ENCODE measurements around the gene PARD3.

PARD3 gene

GRCh38 chr10:34653530-34653929 lies 161.6 kb downstream of the PARD3 start:
- TF ChIP-seq CTCF (IDR thresholded peaks at IDR 0.05): no peak
- no peaks in the 10 kb centered on the region for H3K9me3 ChIP-seq (ENCODE audit: control insufficient read depth, low read length)

GRCh38 chr10:34651416-34652195 lies 163.5 kb downstream of the PARD3 start:
- no peak overlapping the region for H3K9ac ChIP-seq
- no peak overlapping the region for H3K27ac ChIP-seq
- H3K9me3 ChIP-seq (ENCODE audit: control insufficient read depth, low read length): no peaks in the 10 kb centered on the region
- H3K4me1 ChIP-seq: no peaks in the 10 kb centered on the region
- H3K4me3 ChIP-seq (ENCODE audit: low read depth, low read length): no peak overlapping the region
- H3K4me2 ChIP-seq (ENCODE audit: low read length): no peak overlapping the region
- no peak overlapping the region for H2AFZ ChIP-seq
- peaks cover 39% of the 10 kb centered on the region for H3K79me2 ChIP-seq
- no peak for TF ChIP-seq CTCF (IDR thresholded peaks at IDR 0.05)
- no peaks in the 10 kb centered on the region for H3K36me3 ChIP-seq (ENCODE audit: control insufficient read depth, insufficient read depth, low read length)
- no peaks in the 10 kb centered on the region for H3K27me3 ChIP-seq (ENCODE audit: control insufficient read depth, insufficient read depth, low read length)

More at GRCh38 chr10:34653530-34653929, 161.6 kb downstream of the PARD3 start:
- Histone ChIP-seq H3K4me1 (no peaks in the 10 kb centered on the region), H3K27me3 (ENCODE audit: control insufficient read depth, insufficient read depth, low read length) (no peaks in the 10 kb centered on the region), H3K4me2 (ENCODE audit: low read length) (no peak overlapping the region), H3K27ac (no peak overlapping the region), H3K79me2 (peaks cover 46% of the 10 kb centered on the region), H3K36me3 (ENCODE audit: control insufficient read depth, insufficient read depth, low read length) (no peaks in the 10 kb centered on the region), H3K4me3 (ENCODE audit: low read depth, low read length) (no peak overlapping the region), H3K9ac (no peak overlapping the region), H2AFZ (no peak overlapping the region)

- Histone ChIP-seq H3K9ac (no peak overlapping the region), H3K27me3 (ENCODE audit: control insufficient read depth, insufficient read depth, low read length) (no peaks in the 10 kb centered on the region), H3K4me2 (ENCODE audit: low read length) (no peak overlapping the region), H3K36me3 (ENCODE audit: control insufficient read depth, insufficient read depth, low read length) (no peaks in the 10 kb centered on the region), H3K4me3 (ENCODE audit: low read depth, low read length) (no peak overlapping the region), H3K79me2 (peaks cover 33% of the 10 kb centered on the region), H3K9me3 (ENCODE audit: control insufficient read depth, low read length) (no peaks in the 10 kb centered on the region), H3K27ac (no peak overlapping the region), H2AFZ (no peak overlapping the region), H3K4me1 (no peaks in the 10 kb centered on the region)
- no peak for TF ChIP-seq CTCF (IDR thresholded peaks at IDR 0.05)
Observed at GRCh38 chr10:34650156-34650555, 164.9 kb downstream of the PARD3 start.

- TF ChIP-seq CTCF (IDR thresholded peaks at IDR 0.05): no peak
- Histone ChIP-seq H3K4me2 (ENCODE audit: low read length) (no peak overlapping the region), H3K4me3 (ENCODE audit: low read depth, low read length) (no peak overlapping the region), H3K27ac (no peak overlapping the region), H3K79me2 (peaks cover 25% of the 10 kb centered on the region), H3K9ac (no peak overlapping the region), H3K4me1 (no peaks in the 10 kb centered on the region), H3K27me3 (ENCODE audit: control insufficient read depth, insufficient read depth, low read length) (no peaks in the 10 kb centered on the region), H3K36me3 (ENCODE audit: control insufficient read depth, insufficient read depth, low read length) (no peaks in the 10 kb centered on the region), H3K9me3 (ENCODE audit: control insufficient read depth, low read length) (no peaks in the 10 kb centered on the region), H2AFZ (no peak overlapping the region)
Observed at GRCh38 chr10:34649385-34649784, 165.7 kb downstream of the PARD3 start.

- Histone ChIP-seq H3K27me3 (ENCODE audit: control insufficient read depth, insufficient read depth, low read length) (no peaks in the 10 kb centered on the region), H3K79me2 (peaks cover 23% of the 10 kb centered on the region), H3K9ac (no peak overlapping the region), H3K4me2 (ENCODE audit: low read length) (no peak overlapping the region), H2AFZ (no peak overlapping the region), H3K36me3 (ENCODE audit: control insufficient read depth, insufficient read depth, low read length) (no peaks in the 10 kb centered on the region), H3K4me3 (ENCODE audit: low read depth, low read length) (no peak overlapping the region), H3K27ac (no peak overlapping the region), H3K9me3 (ENCODE audit: control insufficient read depth, low read length) (no peaks in the 10 kb centered on the region), H3K4me1 (no peaks in the 10 kb centered on the region)
- TF ChIP-seq CTCF (IDR thresholded peaks at IDR 0.05): no peak
Observed at GRCh38 chr10:34648919-34649318, 166.2 kb downstream of the PARD3 start.

Measured in parathyroid adenoma (tissue), 2 donors.